HCT116 (cell line): ENCODE results near the gene C21orf91. TPM values are rescaled to one million over a fixed set of nuclear protein-coding genes. Genes with fewer than 3 reads are reported as not detected.

Experiments
- ATAC-seq: fragments of 200-7000 bp; cut with Tn5 transposase; 2 replicates; pipeline ENCODE4 v1.9.1; 2020; ENCODE audit warnings: mild to moderate bottlenecking, moderate library complexity
- BruUV-seq: library from RNA; stranded (reverse); fragments of 400-500 nt; replicated peaks from 2 replicates; lab custom pipeline; 2021; lab: Mats Ljungman, UMichigan
- CTCF ChIA-PET: fragments of 300-600 bp; sonication (Branson Sonifier 250); formaldehyde crosslinking; loops from one replicate; lab custom pipeline; 2021; ENCODE audit warnings: antibody characterized with exemption; lab: Charles Lee
- POLR2A ChIA-PET: fragments of 300-600, 350-600 bp; sonication (Branson Sonifier 250); formaldehyde crosslinking; loops from one replicate; lab custom pipeline; 2021; ENCODE audit warnings: antibody characterized with exemption; lab: Charles Lee
- RAD21 ChIA-PET, 2 experiments: fragments of 300-600 bp; sonication (Branson Sonifier 250); formaldehyde crosslinking; loops; one replicate each; lab custom pipeline; 2023; ENCODE audit warnings: low total read pairs in 2 of 2; ENCODE audit not compliant: uncharacterized antibody in 2 of 2, unreplicated experiment in 2 of 2, low non-redundant PET in 1 of 2; lab: Charles Lee
- DNase-seq: peaks from one replicate; pipeline ENCODE4 v3.0.0-alpha.2; 2010; ENCODE audit warnings: low read depth, low spot score
- H2AFZ ChIP-seq: fragments of 200-600 bp; shearing (Covaris generic), sonication (generic); 2 replicates; pipeline ENCODE4 v1.6.1; 2017; ENCODE audit warnings: low read depth, mixed run types, mixed read lengths, antibody characterized with exemption, low read length; ENCODE audit not compliant: poor library complexity, severe bottlenecking
- H3K27ac ChIP-seq: 2 replicates; pipeline ENCODE4 v1.5.1; 2012; ENCODE audit warnings: low read depth, low read length
- H3K27me3 ChIP-seq: fragments of 200-600 bp; sonication (generic); 2 replicates; pipeline ENCODE4 v1.6.1; 2016; ENCODE audit warnings: mixed run types, low read length, mixed read lengths; ENCODE audit not compliant: insufficient read depth
- H3K36me3 ChIP-seq, 2 experiments: fragments of 200-500 bp in 1 of 2; fragments of 200-600 bp in 1 of 2; sonication (Bioruptor generic) in 1 of 2; sonication (generic) in 1 of 2; 2 replicates each; pipeline versions ENCODE4 v1.5.1 to v1.6.1; 2014 to 2016; ENCODE audit warnings: low read length in 2 of 2, inconsistent platforms in 1 of 2, mixed read lengths in 1 of 2, mixed run types in 1 of 2; ENCODE audit not compliant: insufficient read depth in 2 of 2, control insufficient read depth in 1 of 2
- H3K4me1 ChIP-seq, 2 experiments: fragments of 200-600 bp in 1 of 2; sonication (generic) in 1 of 2; 2 replicates each; pipeline versions ENCODE4 v1.5.1 to v1.6.1; 2012 to 2017; ENCODE audit warnings: low read length in 2 of 2, inconsistent platforms in 1 of 2, mild to moderate bottlenecking in 1 of 2, mixed read lengths in 1 of 2, mixed run types in 1 of 2, moderate library complexity in 1 of 2; ENCODE audit not compliant: insufficient read depth in 2 of 2, control insufficient read depth in 1 of 2
- H3K4me2 ChIP-seq: fragments of 200-600 bp; sonication (generic); 2 replicates; pipeline ENCODE4 v1.6.1; 2017; ENCODE audit warnings: mixed run types, low read length, mixed read lengths
- H3K4me3 ChIP-seq, 2 experiments: fragments of 200-600 bp in 1 of 2; sonication (generic) in 1 of 2; replicated peaks in 1 of 2; 2 replicates each; pipeline ENCODE4 v1.5.1; 2011 to 2016; ENCODE audit warnings: low read length in 2 of 2, control low read depth in 1 of 2, low read depth in 1 of 2, mild to moderate bottlenecking in 1 of 2, mixed read lengths in 1 of 2, mixed run types in 1 of 2
- H3K79me2 ChIP-seq: fragments of 200-600 bp; sonication (generic); 2 replicates; pipeline ENCODE4 v1.6.1; 2017; ENCODE audit warnings: mild to moderate bottlenecking, mixed run types, low read length, moderate library complexity, mixed read lengths; ENCODE audit not compliant: insufficient read depth
- H3K9ac ChIP-seq: fragments of 200-600 bp; sonication (generic); 2 replicates; pipeline ENCODE4 v1.6.1; 2016; ENCODE audit warnings: low read length, mixed read lengths
- H3K9me2 ChIP-seq: fragments of 200-600 bp; sonication (generic), shearing (Covaris generic); 2 replicates; pipeline ENCODE4 v1.6.1; 2017; ENCODE audit warnings: mixed run types, mild to moderate bottlenecking, moderate library complexity; ENCODE audit not compliant: insufficient read depth
- H3K9me3 ChIP-seq, 2 experiments: fragments of 200-500 bp in 1 of 2; fragments of 200-600 bp in 1 of 2; sonication (Bioruptor generic) in 1 of 2; sonication (generic) in 1 of 2; 2 replicates each; pipeline ENCODE4 v1.6.1; 2014 to 2017; ENCODE audit warnings: low read length in 2 of 2, mixed read lengths in 2 of 2, inconsistent platforms in 1 of 2, low read depth in 1 of 2, mild to moderate bottlenecking in 1 of 2, mixed run types in 1 of 2, moderate library complexity in 1 of 2; ENCODE audit not compliant: control insufficient read depth in 1 of 2, insufficient read depth in 1 of 2
- H4K20me1 ChIP-seq: fragments of 200-600 bp; sonication (generic), shearing (Covaris generic); 2 replicates; pipeline ENCODE4 v1.6.1; 2017; ENCODE audit warnings: mixed run types, mild to moderate bottlenecking, moderate library complexity; ENCODE audit not compliant: insufficient read depth
- ATF3 ChIP-seq: IDR thresholded peaks from 2 replicates; pipeline ENCODE4 v1.6.1; 2012
- CBX3 ChIP-seq: IDR thresholded peaks from 2 replicates; pipeline ENCODE4 v1.6.1; 2012; ENCODE audit warnings: low read depth
- CEBPB ChIP-seq: IDR thresholded peaks from 2 replicates; pipeline ENCODE4 v1.6.1; 2012; ENCODE audit warnings: low read depth
- CTCF ChIP-seq, 3 experiments: fragments of 200-600 bp in 1 of 3; sonication (generic) in 1 of 3; IDR thresholded peaks in 2 of 3; conservative IDR thresholded peaks in 1 of 3; 2 replicates each; pipeline ENCODE4 v1.5.1; 2012 to 2017; ENCODE audit warnings: low read depth in 2 of 3, low read length in 2 of 3, antibody characterized with exemption in 1 of 3, borderline replicate concordance in 1 of 3, control low read depth in 1 of 3, mild to moderate bottlenecking in 1 of 3, mixed read lengths in 1 of 3, mixed run types in 1 of 3, moderate library complexity in 1 of 3; ENCODE audit not compliant: insufficient read depth in 1 of 3
- EGR1 ChIP-seq: IDR thresholded peaks from 2 replicates; pipeline ENCODE4 v1.6.1; 2012; ENCODE audit warnings: low read depth
- EZH2phosphoT487 ChIP-seq: fragments of 200-600 bp; IDR thresholded peaks from 2 replicates; pipeline ENCODE4 v1.6.1; 2018; ENCODE audit warnings: antibody characterized with exemption, borderline replicate concordance
- FOSL1 ChIP-seq: IDR thresholded peaks from 2 replicates; pipeline ENCODE4 v1.6.1; 2012; ENCODE audit warnings: low read depth
- JUND ChIP-seq: IDR thresholded peaks from 2 replicates; pipeline ENCODE4 v1.6.1; 2012
- MAX ChIP-seq: IDR thresholded peaks from 2 replicates; pipeline ENCODE4 v1.6.1; 2012
- POLR2A ChIP-seq: IDR thresholded peaks from 2 replicates; pipeline ENCODE4 v1.7.0; 2011; ENCODE audit warnings: borderline replicate concordance; ENCODE audit not compliant: insufficient read depth, insufficient read length; ENCODE audit errors: extremely low read depth
- POLR2AphosphoS5 ChIP-seq: IDR thresholded peaks from 2 replicates; pipeline ENCODE4 v1.6.1; 2011; ENCODE audit warnings: mild to moderate bottlenecking, low read depth, low read length, moderate library complexity
- RAD21 ChIP-seq: IDR thresholded peaks from 2 replicates; pipeline ENCODE4 v1.6.1; 2012; ENCODE audit warnings: low read depth, mild to moderate bottlenecking
- REST ChIP-seq: IDR thresholded peaks from 2 replicates; pipeline ENCODE4 v1.6.1; 2012; ENCODE audit warnings: low read depth
- SIN3A ChIP-seq: IDR thresholded peaks from 2 replicates; pipeline ENCODE4 v1.6.1; 2012; ENCODE audit warnings: low read depth
- SP1 ChIP-seq: IDR thresholded peaks from 2 replicates; pipeline ENCODE4 v1.6.1; 2012; ENCODE audit warnings: low read depth
- YY1 ChIP-seq: IDR thresholded peaks from 2 replicates; pipeline ENCODE4 v1.6.1; 2011; ENCODE audit warnings: low read length, low read depth, moderate library complexity, mild to moderate bottlenecking; ENCODE audit not compliant: insufficient replicate concordance; ENCODE audit errors: extremely low read depth
- ZBTB33 ChIP-seq: IDR thresholded peaks from 2 replicates; pipeline ENCODE4 v1.6.1; 2011; ENCODE audit warnings: mild to moderate bottlenecking, low read length, moderate library complexity; ENCODE audit not compliant: insufficient replicate concordance; ENCODE audit errors: extremely low read depth
- ZFX ChIP-seq: fragments of 450-650 bp; IDR thresholded peaks from 2 replicates; pipeline ENCODE4 v1.6.1; 2017
- ZNF274 ChIP-seq: fragments of 200-500 bp; sonication (Bioruptor generic); IDR thresholded peaks from 2 replicates; pipeline ENCODE4 v1.6.1; 2014; ENCODE audit warnings: mild to moderate bottlenecking, low read depth, low read length, inconsistent platforms
- intact Hi-C: fragments of 100-400 bp; cut with micrococcal nuclease; formaldehyde crosslinking; loops from 2 replicates; pipeline ENCODE4 v1.10.0; 2022
- total RNA-seq: library from RNA; stranded (reverse); gene quantifications from one replicate; pipeline ENCODE4 v1.2.1, GENCODE V29; 2021; ENCODE audit not compliant: unreplicated experiment

Gene C21orf91
- total RNA-seq, 1 experiment from 2014 or later, result 17.7 TPM

- intact Hi-C loops, result no loop called here
- H3K9ac ChIP-seq, result no peak overlapping the region
- H3K4me1 ChIP-seq, result no peaks in the 10 kb centered on the region
- ChIA-PET RAD21 (no interaction called here), CTCF (no interaction called here), POLR2A (no interaction called here)
- no peak for ATAC-seq
- no TSS peak for BruUV-seq
- no peaks in the 10 kb centered on the region for H3K79me2 ChIP-seq
- no peak overlapping the region for H3K27ac ChIP-seq
- no peak overlapping the region for H3K4me3 ChIP-seq
- H3K27me3 ChIP-seq, result no peaks in the 10 kb centered on the region
- no peaks in the 10 kb centered on the region for H3K9me2 ChIP-seq
- no peaks in the 10 kb centered on the region for H3K36me3 ChIP-seq
- no peak for DNase-seq
- no peaks in the 10 kb centered on the region for H4K20me1 ChIP-seq
- TF ChIP-seq REST, result no peak
- no peak for TF ChIP-seq RAD21
- no peak for TF ChIP-seq ZBTB33
- TF ChIP-seq MAX, result no peak
- no peak for TF ChIP-seq POLR2A
- TF ChIP-seq JUND, result no peak
- no peak for TF ChIP-seq FOSL1
- TF ChIP-seq EGR1, result no peak
- TF ChIP-seq POLR2AphosphoS5, result no peak
- TF ChIP-seq SP1, result no peak
- TF ChIP-seq CEBPB, result no peak
- no peak for TF ChIP-seq ATF3
- TF ChIP-seq EZH2phosphoT487, result no peak
- TF ChIP-seq CBX3, result no peak
- TF ChIP-seq ZFX, result no peak
- no peak for TF ChIP-seq SIN3A
- TF ChIP-seq CTCF (IDR thresholded peaks at IDR 0.05 in 2 of 3, conservative IDR thresholded peaks at IDR 0.05 in 1 of 3; ENCODE audit: borderline replicate concordance in 1 of 3, insufficient read depth in 1 of 3, low read depth in 2 of 3, low read length in 2 of 3), result no peak
- TF ChIP-seq YY1, result no peak
- no peak for TF ChIP-seq ZNF274
- no peaks in the 10 kb centered on the region for H3K9me3 ChIP-seq
- H3K4me2 ChIP-seq, result no peak overlapping the region
- H2AFZ ChIP-seq, result no peak overlapping the region
Measured at GRCh38 chr21:17779496-17779895, 39.7 kb downstream of the C21orf91 start.
